Measurements from ENCODE around the gene ZNF408. TPM values are rescaled to one million over a fixed set of nuclear protein-coding genes. Genes with fewer than 3 reads are reported as not detected.

ZNF408 gene
- polyA plus RNA-seq, 2 of the 4 experiments (the other 2 are of a cell fraction) = 6.7 to 16.7 TPM

DNA sequence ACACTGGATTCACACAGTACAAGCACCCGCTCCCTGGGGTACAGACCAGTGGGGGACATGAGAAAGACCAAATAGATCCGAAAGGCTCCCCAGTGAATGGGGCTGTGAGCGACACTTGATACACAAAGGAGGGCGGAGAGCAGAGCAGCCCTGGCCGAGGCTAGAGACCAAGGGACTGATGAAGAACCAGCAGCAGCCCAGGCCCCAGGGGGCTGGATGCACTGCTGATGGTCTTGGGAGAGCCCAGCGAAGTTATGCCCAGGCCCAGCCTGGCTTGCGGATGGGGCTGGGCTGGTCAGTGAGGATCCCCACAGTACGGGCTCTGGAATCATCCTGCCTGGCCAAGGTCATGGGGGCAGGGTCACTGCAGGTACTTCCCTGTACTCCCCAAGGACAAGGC is 23.7 kb upstream of the ZNF408 start:
- FAIRE-seq = no peak
- CTCF ChIA-PET = interaction anchor here (0.7 to 1.6 kb wide), 2 partner anchors 11 to 437 kb away, joined by 3 to 6 read pairs; no protein-coding TSS in a partner anchor

DNA sequence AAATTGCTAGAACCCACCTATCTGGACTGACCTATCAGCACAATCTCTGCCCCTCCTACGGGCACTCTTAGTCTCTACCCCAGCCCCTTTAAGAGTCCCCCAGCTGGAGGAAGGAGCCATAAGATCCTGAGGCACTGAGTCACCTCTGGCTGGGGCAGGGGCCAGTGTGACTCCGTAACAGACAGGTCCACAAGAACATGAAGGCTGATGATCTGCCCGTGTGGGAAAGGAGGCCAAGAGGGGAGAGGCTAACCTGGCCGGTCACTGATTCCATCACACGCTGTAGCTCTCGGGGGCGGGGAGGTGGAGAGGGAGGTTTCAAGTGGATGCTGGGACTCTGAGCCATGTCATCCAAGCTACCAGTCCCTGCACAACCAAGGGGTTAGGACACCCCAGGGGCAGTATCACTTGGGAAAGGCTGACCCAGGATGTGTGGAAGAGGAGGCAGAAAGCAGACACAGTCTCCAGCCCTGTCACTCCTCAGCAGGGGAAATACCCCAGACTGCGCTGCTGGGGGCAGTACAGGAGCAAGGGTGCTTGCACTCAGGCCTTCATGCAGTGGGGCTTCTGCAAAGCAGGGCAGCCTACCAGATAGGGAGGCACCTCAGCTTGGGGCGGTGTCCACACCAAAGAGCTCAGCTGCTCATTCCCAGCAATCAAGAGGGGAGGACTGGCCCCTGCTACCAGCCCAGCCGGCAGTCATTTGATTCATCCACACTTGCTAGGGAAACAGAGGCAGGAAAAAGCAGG is 22.7 kb upstream of the ZNF408 start:
- POLR2A ChIA-PET = no interaction called here
- peaks cover 16% of the 10 kb centered on the region for H3K4me1 ChIP-seq
- H3K27ac ChIP-seq = no peak overlapping the region
- no peak overlapping the region for H3K4me2 ChIP-seq
- no peaks in the 10 kb centered on the region for H3K9me3 ChIP-seq
- no peak for FAIRE-seq
- peak in 1 of 2 experiments; percentile 36; a peak in 2 of 5 replicates for TF ChIP-seq RAD21 (conservative IDR thresholded peaks at IDR 0.05 in 1 of 2, IDR thresholded peaks at IDR 0.05 in 1 of 2)
- no peak for TF ChIP-seq RCOR1 (IDR thresholded peaks at IDR 0.05; ENCODE audit: low read depth, low read length)
- CTCF ChIA-PET = interaction anchor here (0.7 to 1.6 kb wide), 2 partner anchors 10 to 438 kb away, joined by 3 to 6 read pairs; no protein-coding TSS in a partner anchor
- ATAC-seq = peak; percentile 28 to 57
- WGBS (ENCODE audit: missing lambda C conversion rate) = 75% methylated on average over 10 of the region's 10 CpGs
- H3K4me3 ChIP-seq = no peak overlapping the region
- peak in 1 of 2 experiments; percentile 30 for DNase-seq (ENCODE audit: low read depth in 1 of 2, low spot score in 1 of 2)

More for the DNA sequence above, 23.7 kb upstream of the ZNF408 start:
- Histone ChIP-seq H3K9me3 (no peaks in the 10 kb centered on the region), H3K27ac (no peak overlapping the region), H3K4me2 (no peak overlapping the region), H3K4me1 (peaks cover 15% of the 10 kb centered on the region), H3K4me3 (no peak overlapping the region)
- POLR2A ChIA-PET = no interaction called here
- no peak for DNase-seq (ENCODE audit: low read depth in 1 of 2, low spot score in 1 of 2)
- 91% methylated on average over 8 of the region's 8 CpGs for WGBS (ENCODE audit: missing lambda C conversion rate)
- TF ChIP-seq, protein P1, sequence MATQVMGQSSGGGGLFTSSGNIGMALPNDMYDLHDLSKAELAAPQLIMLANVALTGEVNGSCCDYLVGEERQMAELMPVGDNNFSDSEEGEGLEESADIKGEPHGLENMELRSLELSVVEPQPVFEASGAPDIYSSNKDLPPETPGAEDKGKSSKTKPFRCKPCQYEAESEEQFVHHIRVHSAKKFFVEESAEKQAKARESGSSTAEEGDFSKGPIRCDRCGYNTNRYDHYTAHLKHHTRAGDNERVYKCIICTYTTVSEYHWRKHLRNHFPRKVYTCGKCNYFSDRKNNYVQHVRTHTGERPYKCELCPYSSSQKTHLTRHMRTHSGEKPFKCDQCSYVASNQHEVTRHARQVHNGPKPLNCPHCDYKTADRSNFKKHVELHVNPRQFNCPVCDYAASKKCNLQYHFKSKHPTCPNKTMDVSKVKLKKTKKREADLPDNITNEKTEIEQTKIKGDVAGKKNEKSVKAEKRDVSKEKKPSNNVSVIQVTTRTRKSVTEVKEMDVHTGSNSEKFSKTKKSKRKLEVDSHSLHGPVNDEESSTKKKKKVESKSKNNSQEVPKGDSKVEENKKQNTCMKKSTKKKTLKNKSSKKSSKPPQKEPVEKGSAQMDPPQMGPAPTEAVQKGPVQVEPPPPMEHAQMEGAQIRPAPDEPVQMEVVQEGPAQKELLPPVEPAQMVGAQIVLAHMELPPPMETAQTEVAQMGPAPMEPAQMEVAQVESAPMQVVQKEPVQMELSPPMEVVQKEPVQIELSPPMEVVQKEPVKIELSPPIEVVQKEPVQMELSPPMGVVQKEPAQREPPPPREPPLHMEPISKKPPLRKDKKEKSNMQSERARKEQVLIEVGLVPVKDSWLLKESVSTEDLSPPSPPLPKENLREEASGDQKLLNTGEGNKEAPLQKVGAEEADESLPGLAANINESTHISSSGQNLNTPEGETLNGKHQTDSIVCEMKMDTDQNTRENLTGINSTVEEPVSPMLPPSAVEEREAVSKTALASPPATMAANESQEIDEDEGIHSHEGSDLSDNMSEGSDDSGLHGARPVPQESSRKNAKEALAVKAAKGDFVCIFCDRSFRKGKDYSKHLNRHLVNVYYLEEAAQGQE (IDR thresholded peaks at IDR 0.05) = no peak
- TF ChIP-seq JUN (IDR thresholded peaks at IDR 0.05) = no peak
- no peak for TF ChIP-seq CEBPB (IDR thresholded peaks at IDR 0.05)
- no peak for TF ChIP-seq CHD4 (IDR thresholded peaks at IDR 0.05; ENCODE audit: borderline replicate concordance)
- no peak for TF ChIP-seq POLR2AphosphoS2 (conservative IDR thresholded peaks at IDR 0.05; ENCODE audit: low read length)
- TF ChIP-seq, protein P2, sequence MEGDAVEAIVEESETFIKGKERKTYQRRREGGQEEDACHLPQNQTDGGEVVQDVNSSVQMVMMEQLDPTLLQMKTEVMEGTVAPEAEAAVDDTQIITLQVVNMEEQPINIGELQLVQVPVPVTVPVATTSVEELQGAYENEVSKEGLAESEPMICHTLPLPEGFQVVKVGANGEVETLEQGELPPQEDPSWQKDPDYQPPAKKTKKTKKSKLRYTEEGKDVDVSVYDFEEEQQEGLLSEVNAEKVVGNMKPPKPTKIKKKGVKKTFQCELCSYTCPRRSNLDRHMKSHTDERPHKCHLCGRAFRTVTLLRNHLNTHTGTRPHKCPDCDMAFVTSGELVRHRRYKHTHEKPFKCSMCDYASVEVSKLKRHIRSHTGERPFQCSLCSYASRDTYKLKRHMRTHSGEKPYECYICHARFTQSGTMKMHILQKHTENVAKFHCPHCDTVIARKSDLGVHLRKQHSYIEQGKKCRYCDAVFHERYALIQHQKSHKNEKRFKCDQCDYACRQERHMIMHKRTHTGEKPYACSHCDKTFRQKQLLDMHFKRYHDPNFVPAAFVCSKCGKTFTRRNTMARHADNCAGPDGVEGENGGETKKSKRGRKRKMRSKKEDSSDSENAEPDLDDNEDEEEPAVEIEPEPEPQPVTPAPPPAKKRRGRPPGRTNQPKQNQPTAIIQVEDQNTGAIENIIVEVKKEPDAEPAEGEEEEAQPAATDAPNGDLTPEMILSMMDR (IDR thresholded peaks at IDR 0.05) = no peak
- no peak for TF ChIP-seq CBX2 (IDR thresholded peaks at IDR 0.05; ENCODE audit: borderline replicate concordance, low read depth)
- TF ChIP-seq FOSB (CRISPR knock-in tag; IDR thresholded peaks at IDR 0.05) = no peak
- TF ChIP-seq RCOR1 (IDR thresholded peaks at IDR 0.05; ENCODE audit: low read depth, low read length) = no peak
- TF ChIP-seq, protein P3, sequence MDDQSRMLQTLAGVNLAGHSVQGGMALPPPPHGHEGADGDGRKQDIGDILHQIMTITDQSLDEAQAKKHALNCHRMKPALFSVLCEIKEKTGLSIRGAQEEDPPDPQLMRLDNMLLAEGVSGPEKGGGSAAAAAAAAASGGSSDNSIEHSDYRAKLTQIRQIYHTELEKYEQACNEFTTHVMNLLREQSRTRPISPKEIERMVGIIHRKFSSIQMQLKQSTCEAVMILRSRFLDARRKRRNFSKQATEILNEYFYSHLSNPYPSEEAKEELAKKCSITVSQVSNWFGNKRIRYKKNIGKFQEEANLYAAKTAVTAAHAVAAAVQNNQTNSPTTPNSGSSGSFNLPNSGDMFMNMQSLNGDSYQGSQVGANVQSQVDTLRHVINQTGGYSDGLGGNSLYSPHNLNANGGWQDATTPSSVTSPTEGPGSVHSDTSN (IDR thresholded peaks at IDR 0.05) = no peak
- no peak for TF ChIP-seq ZC3H11A (IDR thresholded peaks at IDR 0.05)
- TF ChIP-seq, protein P4, sequence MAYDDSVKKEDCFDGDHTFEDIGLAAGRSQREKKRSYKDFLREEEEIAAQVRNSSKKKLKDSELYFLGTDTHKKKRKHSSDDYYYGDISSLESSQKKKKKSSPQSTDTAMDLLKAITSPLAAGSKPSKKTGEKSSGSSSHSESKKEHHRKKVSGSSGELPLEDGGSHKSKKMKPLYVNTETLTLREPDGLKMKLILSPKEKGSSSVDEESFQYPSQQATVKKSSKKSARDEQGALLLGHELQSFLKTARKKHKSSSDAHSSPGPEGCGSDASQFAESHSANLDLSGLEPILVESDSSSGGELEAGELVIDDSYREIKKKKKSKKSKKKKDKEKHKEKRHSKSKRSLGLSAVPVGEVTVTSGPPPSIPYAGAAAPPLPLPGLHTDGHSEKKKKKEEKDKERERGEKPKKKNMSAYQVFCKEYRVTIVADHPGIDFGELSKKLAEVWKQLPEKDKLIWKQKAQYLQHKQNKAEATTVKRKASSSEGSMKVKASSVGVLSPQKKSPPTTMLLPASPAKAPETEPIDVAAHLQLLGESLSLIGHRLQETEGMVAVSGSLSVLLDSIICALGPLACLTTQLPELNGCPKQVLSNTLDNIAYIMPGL (CRISPR knock-in tag; IDR thresholded peaks at IDR 0.05; ENCODE audit: borderline replicate concordance) = no peak
- TF ChIP-seq HOXA7 (CRISPR knock-in tag; IDR thresholded peaks at IDR 0.05) = no peak
- TF ChIP-seq MYC (IDR thresholded peaks at IDR 0.05; ENCODE audit: borderline replicate concordance, low read length) = no peak
- no peak for TF ChIP-seq RARB (CRISPR knock-in tag; IDR thresholded peaks at IDR 0.05)
- no peak for TF ChIP-seq SMC3 (IDR thresholded peaks at IDR 0.05)
- no peak for TF ChIP-seq RAD21 (conservative IDR thresholded peaks at IDR 0.05 in 1 of 2, IDR thresholded peaks at IDR 0.05 in 1 of 2)
- TF ChIP-seq FOSL2 (IDR thresholded peaks at IDR 0.05) = no peak
- TF ChIP-seq FOSL2 (CRISPR knock-in tag; IDR thresholded peaks at IDR 0.05) = no peak
- no peak for TF ChIP-seq EHF (CRISPR knock-in tag; IDR thresholded peaks at IDR 0.05)
- ATAC-seq = no peak; a peak in 1 of 6 replicates

Data from A549 (cell line).